Measurements from ENCODE around the gene YKT6.

The YKT6 gene

DNA sequence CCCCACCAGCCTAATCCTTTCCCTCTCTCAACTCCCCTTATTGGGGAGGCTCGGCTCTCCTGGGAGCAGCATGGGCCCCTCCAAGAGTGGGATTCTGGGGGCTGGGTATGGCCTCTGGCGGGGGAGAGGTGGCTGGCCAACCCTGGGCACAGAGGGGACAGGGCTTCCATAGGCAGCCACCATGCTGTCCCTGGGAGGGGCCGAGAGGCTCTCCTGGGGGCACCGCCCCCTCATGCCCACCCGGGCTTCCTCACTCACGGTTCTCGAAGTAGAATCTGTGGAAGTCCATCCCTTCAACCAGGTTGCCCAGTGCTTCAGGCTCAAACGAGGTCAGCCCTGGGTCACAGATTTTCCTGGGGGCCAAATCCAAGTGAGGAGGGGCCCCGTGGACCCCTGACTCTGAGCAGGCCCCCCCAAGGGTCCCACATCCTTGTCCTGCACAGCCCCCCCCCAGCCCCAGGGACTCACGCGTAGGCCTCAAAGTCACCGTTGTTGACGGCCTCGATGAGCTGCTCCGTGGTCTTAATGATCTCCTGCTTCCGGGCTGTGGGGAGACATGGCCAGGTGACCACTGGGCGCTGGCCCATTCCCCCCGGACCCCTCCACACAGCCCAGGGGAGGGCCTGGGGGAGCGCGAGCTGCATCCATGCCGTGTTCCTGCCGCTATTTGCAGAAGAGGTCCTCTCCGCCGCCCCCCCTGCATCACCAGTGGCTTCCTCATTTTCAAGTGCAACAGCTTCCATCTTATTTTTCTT, 19.8 kb downstream of the YKT6 start:
- no peak for DNase-seq

DNA sequence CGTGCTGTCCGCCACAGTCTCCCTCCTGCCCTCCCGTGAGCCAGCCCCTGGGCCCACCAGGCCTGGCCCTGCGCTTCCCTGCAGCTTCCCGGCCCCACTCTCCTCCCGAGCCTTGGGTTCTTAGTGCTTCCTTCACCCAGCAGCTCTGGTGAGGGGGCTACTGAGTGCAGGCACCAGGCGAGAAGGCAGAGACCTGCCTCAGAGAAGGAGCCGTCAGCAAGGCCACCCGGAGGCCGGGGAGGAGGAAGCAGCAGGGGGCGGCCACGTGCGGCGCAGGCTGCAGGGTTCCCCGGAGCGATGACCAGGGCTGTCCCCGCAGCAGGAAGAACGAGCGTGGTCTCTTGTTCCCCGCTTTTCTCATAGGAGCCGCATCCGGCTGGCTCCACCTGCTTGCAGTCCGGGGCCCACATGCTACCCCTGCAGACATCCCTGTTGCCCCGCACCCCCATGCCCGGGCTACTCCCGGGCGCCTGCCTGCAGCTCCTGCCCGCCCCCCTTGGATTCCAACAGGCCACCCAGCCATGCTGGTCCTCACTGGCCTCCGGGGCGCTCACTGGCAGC, 20.5 kb downstream of the YKT6 start:
- DNase-seq: no peak

DNA sequence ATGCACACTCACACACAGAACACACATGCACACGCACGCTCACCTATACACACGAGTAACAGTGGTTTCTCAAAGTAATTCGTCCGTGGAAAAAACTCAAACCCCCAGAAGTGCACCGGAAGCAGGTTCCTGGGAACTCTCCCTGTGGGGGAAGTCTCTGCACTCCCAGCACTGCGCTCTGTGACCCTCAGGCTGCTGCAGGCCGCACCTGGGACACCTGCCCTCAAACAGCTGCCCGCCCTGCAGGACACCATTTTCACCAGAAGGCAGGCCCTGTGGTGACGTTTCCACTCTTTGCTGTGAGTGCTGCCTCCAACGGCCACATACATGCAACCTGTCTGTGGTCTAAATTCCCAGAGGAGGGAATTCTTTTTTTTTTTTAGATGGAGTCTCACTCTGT, 21.3 kb downstream of the YKT6 start:
- DNase-seq: no peak

- DNase-seq: no peak
Observed at GRCh38 chr7:44222776-44223261, 22.0 kb downstream of the YKT6 start.

DNA sequence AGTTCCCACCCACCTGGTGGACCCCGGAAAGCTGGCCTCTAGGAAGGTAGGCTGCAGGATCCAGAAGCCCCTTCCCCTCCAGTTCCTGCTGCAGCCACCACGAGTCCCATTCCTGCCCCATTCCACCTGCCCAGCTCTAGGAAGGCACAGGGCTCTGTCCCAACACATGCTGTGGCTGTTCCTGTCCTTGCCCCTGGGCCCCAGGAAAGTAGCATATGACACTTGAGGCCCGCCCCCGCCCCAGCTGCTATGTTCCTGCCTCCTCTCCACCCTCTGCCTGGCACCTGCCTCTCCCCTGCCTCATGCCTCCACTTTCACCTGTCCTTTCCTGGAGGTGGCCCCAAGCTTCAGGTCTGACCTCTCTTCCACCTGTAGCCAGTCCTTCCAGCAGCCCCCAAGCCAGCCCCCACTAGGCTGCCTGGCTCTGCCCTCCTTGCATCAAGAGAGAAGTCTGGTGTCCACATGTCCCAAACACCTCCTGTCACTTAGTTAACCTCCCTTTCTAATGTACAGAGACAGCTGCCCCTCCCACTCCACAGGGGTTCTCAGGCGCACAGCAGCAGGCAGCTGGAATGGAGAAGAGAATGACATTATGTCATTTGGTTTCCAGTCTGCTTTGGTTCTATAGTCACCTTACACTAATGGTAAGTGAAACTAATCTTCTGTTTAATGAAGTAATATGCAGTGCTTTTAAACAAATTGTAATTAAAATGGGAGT, 22.7 kb downstream of the YKT6 start:
- peak; percentile 48 for DNase-seq

DNA sequence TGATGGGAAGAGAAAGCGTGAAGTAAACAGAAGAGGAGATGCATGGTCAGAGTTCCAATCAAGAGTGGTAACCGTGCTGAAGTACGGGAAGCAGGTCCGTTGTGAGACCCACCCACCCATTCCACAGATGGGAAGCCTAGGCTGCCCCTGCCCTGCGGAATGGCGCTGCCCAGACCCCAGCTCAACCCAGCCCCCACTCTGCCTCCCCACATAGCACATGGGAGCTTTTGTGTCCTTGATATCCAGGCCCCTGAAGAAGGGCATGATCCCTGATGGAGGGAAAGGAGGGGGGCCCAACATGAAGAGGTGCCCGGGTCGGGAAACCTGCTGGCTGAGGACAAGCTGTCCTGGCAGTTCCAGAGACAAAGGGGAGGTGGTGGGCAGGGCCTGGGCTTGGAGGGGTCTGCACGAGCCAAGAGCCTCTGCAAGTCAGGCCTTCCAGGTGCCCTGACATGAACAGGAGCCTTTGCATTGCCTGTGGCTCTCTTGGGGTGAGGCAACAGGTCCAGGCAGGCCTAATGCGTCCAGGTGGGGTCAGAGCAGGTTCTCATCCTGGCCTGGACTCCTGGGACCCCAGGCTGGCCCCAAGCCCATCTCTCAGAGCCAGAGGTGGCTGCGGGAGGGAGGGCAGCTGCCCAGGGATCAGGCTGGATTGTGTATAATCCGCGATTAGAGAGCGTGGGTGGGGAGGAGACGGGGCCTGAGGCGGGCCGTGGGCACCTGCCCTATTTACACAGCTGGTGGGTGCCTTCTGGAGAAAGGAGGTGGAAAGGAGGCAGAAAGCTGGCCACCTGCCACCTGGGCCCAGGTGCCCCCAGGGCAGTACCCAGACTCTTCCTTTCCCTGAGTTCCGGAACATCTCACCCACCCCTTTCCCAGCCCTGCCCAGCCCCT, 23.5 kb downstream of the YKT6 start:
- DNase-seq: peak; percentile 48

DNA sequence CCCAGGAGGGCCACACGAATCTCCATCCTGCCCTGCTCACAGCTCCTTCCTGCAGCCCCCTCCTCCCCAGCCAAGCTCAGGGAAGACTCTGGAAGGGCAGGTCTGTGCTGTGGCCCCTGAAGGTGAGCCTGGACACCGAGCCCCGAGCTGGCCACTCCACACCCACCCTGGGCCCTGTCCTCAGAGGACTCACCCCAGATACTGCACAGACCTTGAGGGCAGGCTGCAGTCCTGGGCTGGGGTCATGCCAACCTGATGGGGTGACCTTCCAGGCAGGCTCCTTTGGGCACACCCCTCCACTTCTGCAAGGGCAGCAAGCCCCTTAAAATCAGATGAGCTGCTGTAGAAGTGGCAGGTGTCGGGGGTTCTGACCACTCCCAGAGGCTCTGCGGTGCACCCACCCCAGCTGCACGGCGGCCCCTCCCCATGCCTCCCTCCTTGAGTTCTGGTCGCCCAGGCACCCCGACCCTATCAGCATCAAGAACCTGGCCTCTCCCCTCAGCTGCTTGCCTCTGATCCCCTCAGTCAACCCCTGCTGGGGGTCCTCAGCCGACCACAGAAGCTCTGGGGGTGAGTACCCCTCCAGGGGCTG, 24.3 kb downstream of the YKT6 start:
- DNase-seq: no peak

DNA sequence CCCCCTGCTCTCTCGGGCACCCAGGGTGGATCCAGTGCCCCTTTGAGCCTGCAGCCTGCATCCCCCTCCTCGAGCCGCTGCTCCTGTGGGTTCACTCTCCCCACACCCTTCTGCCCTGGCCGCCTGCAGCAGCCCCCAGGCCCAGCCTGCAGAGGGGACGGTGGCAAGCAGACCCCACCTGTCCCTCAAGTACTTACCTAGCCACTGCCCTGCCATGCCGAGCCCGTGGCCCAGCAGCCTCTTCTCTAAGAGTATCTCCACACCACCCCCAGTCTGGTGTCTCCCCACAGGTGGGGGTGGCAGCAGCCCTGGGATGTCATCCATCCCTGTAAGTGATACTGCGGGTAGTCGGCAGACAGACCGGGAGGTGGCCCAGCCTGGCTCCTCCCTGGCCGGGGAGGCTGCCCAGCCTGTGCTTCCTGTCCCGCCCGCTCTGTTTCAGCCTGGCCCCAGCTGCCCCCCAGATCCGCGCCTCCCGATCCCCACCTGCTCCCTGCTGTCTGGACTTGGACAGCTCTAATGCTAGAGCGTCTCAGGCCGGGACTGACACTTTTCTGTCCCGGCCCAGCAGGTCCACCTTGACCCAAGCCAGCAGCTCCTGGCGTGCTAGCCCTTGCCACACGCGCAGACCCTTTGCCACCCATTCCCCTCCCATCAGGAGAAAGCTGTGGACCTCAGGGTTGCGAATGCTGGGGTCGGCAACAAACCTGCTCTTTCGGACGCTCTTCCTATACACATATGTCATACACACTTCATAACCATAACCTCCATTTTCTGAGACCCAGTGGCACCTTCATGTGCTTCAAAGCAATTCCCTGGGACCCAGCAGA, 25.0 kb downstream of the YKT6 start:
- DNase-seq: peak; percentile 38

GRCh38 chr7:44226396-44226753, 25.6 kb downstream of the YKT6 start:
- no peak for DNase-seq

- DNase-seq: no peak
Observed at GRCh38 chr7:44227911-44228310, 27.1 kb downstream of the YKT6 start.

GRCh38 chr7:44228571-44229350, 28.0 kb downstream of the YKT6 start:
- no peak for DNase-seq

- DNase-seq: no peak
Observed at GRCh38 chr7:44229546-44230105, 28.8 kb downstream of the YKT6 start.

- DNase-seq: no peak
Observed at GRCh38 chr7:44230286-44230685, 29.5 kb downstream of the YKT6 start.

- DNase-seq: peak; percentile 25
Observed at GRCh38 chr7:44231088-44231487, 30.3 kb downstream of the YKT6 start.

DNA sequence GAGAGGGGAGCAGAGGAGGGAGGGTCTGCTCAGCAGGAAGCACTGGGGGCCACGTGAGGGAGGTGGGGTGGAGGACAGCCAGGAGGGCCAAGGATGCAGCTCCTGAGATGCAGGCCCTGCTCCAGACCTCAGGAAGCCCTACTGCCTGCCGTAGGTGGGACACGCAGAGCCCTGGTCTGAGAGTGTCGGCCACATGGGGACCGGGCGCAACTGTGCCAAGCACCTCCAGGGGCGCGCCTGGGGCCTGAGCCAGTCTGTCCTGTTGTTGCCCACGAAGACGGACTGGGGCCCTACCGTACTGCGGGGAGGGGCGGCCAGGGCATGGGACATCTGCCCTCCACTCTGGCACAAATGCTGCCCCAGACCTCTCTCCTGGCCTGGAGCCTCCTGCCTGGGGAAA, 31.6 kb downstream of the YKT6 start:
- peak; percentile 40 for DNase-seq

DNA sequence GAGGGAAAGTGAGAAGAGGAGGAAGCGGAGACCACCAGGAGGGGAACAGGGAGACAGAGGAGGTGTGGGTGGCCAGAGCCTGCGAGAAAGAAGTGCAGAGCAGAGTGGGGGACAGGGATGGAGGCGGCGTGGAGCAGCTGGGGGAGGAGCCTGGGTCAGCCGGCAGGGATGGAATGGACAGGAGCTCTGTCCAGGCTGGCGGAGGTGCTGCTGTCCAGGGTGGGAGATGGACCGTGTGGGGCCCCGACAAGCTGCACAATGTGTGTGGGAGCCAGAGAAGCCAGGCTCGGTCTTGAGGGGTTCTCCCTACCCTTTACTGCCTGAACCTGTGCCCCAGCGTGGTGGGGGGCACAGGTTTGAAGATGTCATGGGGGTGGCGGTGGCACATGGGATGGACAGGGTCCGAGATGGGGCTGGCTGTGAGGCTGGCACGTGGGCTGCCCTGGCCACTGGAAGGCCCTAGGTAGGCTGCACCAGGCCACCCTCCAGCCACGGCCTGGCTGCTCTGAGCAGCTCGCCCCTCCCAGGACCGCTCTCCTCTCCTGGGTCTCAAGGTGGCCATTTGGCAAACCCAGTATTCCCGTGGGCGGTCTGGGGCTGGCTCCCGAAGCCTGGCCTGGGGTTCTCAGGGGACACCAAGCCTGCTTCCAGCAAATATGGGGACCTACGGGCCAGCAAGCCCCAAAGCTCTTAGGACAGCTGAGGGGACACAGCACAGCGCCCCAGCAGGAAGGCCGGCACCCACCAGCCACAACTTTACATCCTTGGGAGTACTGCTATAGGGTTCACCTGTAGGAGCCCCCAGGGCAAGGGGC, 32.3 kb downstream of the YKT6 start:
- DNase-seq: no peak

GRCh38 chr7:44235066-44235465, 34.3 kb downstream of the YKT6 start:
- no peak for DNase-seq

DNA sequence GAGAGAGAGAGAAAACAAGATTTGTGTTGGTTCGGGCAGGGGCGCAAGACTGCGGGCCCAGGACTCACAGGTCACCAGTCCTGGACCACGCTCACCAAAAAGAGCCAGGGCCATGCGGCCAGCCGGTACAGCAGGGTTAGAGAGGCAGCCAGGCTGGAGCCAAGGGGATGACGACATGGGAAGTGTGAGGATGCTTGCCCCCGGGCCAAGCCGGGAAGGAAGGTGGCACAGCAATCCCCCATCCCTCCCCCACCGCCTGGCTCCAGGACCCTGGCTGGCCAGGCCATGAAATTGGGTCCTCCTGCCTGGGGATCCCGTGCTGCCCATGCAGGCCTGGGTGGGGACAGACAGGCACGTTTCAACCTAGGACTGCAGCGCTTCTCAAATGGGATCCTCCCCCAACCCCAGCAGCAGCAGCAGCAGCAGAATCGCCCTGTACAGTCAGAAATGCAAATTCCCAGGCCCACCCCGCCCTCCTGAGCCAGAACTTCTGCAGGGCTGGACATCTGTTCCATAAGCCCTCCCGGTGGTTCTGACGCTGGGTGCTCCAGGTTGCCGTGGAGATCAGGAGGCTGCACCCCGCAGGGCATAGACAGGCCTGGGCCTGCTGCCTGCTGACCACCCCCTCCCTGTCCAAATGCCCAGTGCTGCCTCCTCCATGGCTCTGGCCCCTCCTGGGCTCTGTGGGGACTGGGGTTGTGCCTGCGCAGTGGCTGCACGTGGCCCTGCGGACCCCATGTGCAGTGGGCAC, 35.0 kb downstream of the YKT6 start:
- no peak for DNase-seq

GRCh38 chr7:44236333-44236728, 35.6 kb downstream of the YKT6 start:
- no peak for DNase-seq
